Mucosa of descending colon (tissue), 3 donors: Measurements from ENCODE around the gene UGT1A10. TPM values are rescaled to one million over a fixed set of nuclear protein-coding genes. Genes with fewer than 3 reads are reported as not detected.
A peak's percentile ranks its signal among the peaks of the same experiment; 100 is the strongest.
"Not testable (repeated sequence)": the region's sequence is repeated elsewhere in the genome, so short reads cannot be mapped to it uniquely, and the experiment has no call there.

Experiments used
- ATAC-seq: fragments of 200-7000 bp; cut with Tn5 transposase; one replicate; pipeline ENCODE4 v1.9.1; 2020; ENCODE audit warnings: mild to moderate bottlenecking, moderate library complexity
- DNase-seq, 3 donors: peaks; one replicate each; pipeline ENCODE4 v3.0.0-alpha.2; 2020
- H3K36me3 ChIP-seq: fragments of 200-600 bp; one replicate; pipeline ENCODE4 v1.8.0; 2021; ENCODE audit warnings: low read depth, mild to moderate bottlenecking
- H3K4me1 ChIP-seq: fragments of 200-600 bp; one replicate; pipeline ENCODE4 v1.8.0; 2021; ENCODE audit warnings: low read depth, mild to moderate bottlenecking
- H3K4me3 ChIP-seq: fragments of 200-600 bp; one replicate; pipeline ENCODE4 v1.8.0; 2021; ENCODE audit warnings: mild to moderate bottlenecking
- H3K9me3 ChIP-seq: fragments of 200-600 bp; one replicate; pipeline ENCODE4 v1.8.0; 2021; ENCODE audit warnings: mild to moderate bottlenecking
- CTCF ChIP-seq: fragments of 200-600 bp; IDR thresholded peaks from one replicate; pipeline ENCODE4 v1.8.0; 2022; ENCODE audit warnings: antibody characterized with exemption, mild to moderate bottlenecking
- intact Hi-C, 2 donors: fragments of 100-400 bp; cut with DNase I in 1 of 2; cut with micrococcal nuclease in 1 of 2; formaldehyde crosslinking; loops; one replicate each; pipeline versions ENCODE4 v1.11.0 to v1.11.1; 2022; cut with DNase I, micrococcal nuclease
- total RNA-seq, 3 donors: library from RNA; stranded (reverse); fragmentation: NEBNext Ultra II Directional in 2 of 3; extraction: Animal tissue kit (Norgen Biotek cat#: 25700) in 2 of 3; gene quantifications; one replicate each; pipeline versions ENCODE4 v1.2.1 to v1.2.4, GENCODE V29; 2021 to 2023
- donor health status: DM: no; HTN: no; CAD: no; lungs with moderate emphysema.
- donor health status: DM: no; HTN: no; CAD: no.
- donor health status: DM: no; HTN: yes; CAD: no.

Gene UGT1A10
- total RNA-seq, 3 donors from 2014 or later = 42.0 to 116 (median 43.9) TPM

- Histone ChIP-seq H3K4me1 (peaks cover 6% of the 10 kb centered on the region), H3K9me3 (no peaks in the 10 kb centered on the region), H3K36me3 (no peaks in the 10 kb centered on the region), H3K4me3 (no peak overlapping the region)
- intact Hi-C loops = no loop called here
- DNase-seq (peak in 2 of 3 donors; percentile 37 to 49), ATAC-seq (peak; percentile 81)
- TF ChIP-seq CTCF = no peak
Measured at GRCh38 chr2:233620204-233620603, 16.0 kb upstream of the UGT1A10 start.

GRCh38 chr2:233621863-233622262 lies 14.4 kb upstream of the UGT1A10 start:
- ATAC-seq, H3K4me3 ChIP-seq, DNase-seq, H3K9me3 ChIP-seq, H3K4me1 ChIP-seq, intact Hi-C loops, H3K36me3 ChIP-seq: not testable (repeated sequence)

- DNase-seq (no peak), ATAC-seq (no peak)
- Histone ChIP-seq H3K9me3 (peaks cover 5% of the 10 kb centered on the region), H3K36me3 (no peaks in the 10 kb centered on the region), H3K4me1 (no peaks in the 10 kb centered on the region), H3K4me3 (no peak overlapping the region)
- TF ChIP-seq CTCF = no peak
- intact Hi-C loops = no loop called here
Measured at GRCh38 chr2:233627331-233628025, 8.8 kb upstream of the UGT1A10 start.

DNA sequence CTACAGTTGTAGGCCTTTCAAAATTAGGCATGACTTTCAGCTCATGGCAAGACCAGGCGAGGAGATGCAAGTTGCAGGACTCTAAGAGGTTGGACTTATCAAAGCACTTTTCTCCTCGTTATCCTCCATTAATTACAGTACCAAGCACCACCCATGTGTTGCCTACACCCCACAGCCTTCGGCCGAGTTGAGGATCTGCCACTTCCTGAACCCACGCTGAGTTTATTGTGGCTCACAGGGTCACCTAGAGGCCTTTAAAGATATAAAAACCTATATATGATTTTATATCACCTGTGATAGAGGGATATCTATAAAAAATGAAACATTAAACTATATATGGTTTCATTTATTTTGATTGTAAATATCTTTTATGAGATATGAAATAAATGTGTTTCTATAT lies 2.6 kb downstream of the UGT1A10 start:
- ATAC-seq (peak; percentile 82), DNase-seq (peak; percentile 61 to 69 (median 69))
- H3K9me3 ChIP-seq = no peaks in the 10 kb centered on the region
- H3K36me3 ChIP-seq = no peaks in the 10 kb centered on the region
- intact Hi-C loops = no loop called here
- peaks cover 5% of the 10 kb centered on the region for H3K4me1 ChIP-seq
- H3K4me3 ChIP-seq = no peak overlapping the region
- TF ChIP-seq CTCF = no peak

GRCh38 chr2:233639860-233640259 lies 3.6 kb downstream of the UGT1A10 start:
- Histone ChIP-seq H3K4me1 (peaks cover 5% of the 10 kb centered on the region), H3K36me3 (no peaks in the 10 kb centered on the region), H3K4me3 (no peak overlapping the region), H3K9me3 (no peaks in the 10 kb centered on the region)
- no peak for ATAC-seq
- intact Hi-C loops = no loop called here
- DNase-seq = no peak
- no peak for TF ChIP-seq CTCF

DNA sequence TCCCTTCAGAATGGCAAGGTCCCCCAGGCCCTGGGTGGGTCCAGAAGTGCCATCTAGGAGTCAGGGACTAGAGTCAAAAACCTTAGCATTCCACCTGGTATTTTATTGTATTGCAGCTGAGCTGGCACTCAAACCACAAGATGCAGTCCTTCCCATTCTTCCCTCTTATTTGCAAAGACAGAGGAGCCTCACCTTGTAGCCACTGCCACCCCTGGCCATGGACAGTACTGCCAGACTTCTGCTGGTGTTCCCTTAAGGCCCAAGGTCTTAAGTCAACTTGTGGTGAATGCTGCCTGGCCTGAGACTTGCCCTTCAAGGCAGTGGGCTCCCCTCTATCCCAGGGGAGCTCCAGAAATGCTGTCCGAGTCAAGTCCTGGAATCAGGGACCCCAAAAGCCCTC lies 6.9 kb downstream of the UGT1A10 start:
- H3K9me3 ChIP-seq = peaks cover 18% of the 10 kb centered on the region
- TF ChIP-seq CTCF = no peak
- H3K4me3 ChIP-seq = no peak overlapping the region
- peak in 2 of 3 donors; percentile 52 to 57 for DNase-seq
- ATAC-seq = peak; percentile 76
- intact Hi-C loops = no loop called here
- no peaks in the 10 kb centered on the region for H3K36me3 ChIP-seq
- no peaks in the 10 kb centered on the region for H3K4me1 ChIP-seq

DNA sequence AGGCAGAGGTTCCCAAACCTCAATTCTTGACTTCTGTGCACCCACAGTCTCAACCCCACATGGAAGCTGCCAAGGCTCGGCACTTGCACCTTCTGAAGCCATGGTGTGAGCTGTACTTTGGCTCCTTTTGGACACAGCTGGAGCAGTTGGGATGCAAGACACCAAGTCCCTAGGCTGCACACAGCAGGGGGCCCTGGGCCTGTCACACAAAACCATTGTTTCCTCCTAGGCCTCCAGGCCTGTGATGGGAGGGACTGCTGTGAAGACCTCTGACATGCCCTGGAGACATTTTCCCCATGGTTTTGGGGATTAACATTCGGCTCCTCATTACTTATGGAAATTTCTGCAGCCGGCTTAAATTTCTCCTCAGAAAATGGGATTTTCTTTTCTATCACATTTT lies 9.8 kb downstream of the UGT1A10 start:
- peaks cover 18% of the 10 kb centered on the region for H3K9me3 ChIP-seq
- DNase-seq, ATAC-seq, H3K4me3 ChIP-seq, intact Hi-C loops, H3K36me3 ChIP-seq: not testable (repeated sequence)
- H3K4me1 ChIP-seq = peaks cover 10% of the 10 kb centered on the region
